Parathyroid adenoma (tissue), 2 donors: ENCODE measurements around the gene GMPS.
"Not testable (repeated sequence)": the region's sequence is repeated elsewhere in the genome, so short reads cannot be mapped to it uniquely, and the experiment has no call there.

Experiments used
- H2AFZ ChIP-seq: fragments of 300-600 bp; sonication (generic); one replicate; pipeline ENCODE4 v1.7.0; 2017; ENCODE audit warnings: antibody characterized with exemption, mild to moderate bottlenecking
- H3K27ac ChIP-seq: fragments of 300-600 bp; sonication (generic); one replicate; pipeline ENCODE4 v1.7.0; 2017
- H3K27me3 ChIP-seq: fragments of 300-600 bp; sonication (generic); one replicate; pipeline ENCODE4 v1.7.0; 2017; ENCODE audit warnings: low read length; ENCODE audit not compliant: control insufficient read depth, insufficient read depth
- H3K36me3 ChIP-seq: fragments of 300-600 bp; sonication (generic); one replicate; pipeline ENCODE4 v1.7.0; 2017; ENCODE audit warnings: low read length; ENCODE audit not compliant: control insufficient read depth, insufficient read depth
- H3K4me1 ChIP-seq: fragments of 300-600 bp; sonication (generic); one replicate; pipeline ENCODE4 v1.7.0; 2017; ENCODE audit warnings: control low read depth
- H3K4me2 ChIP-seq: fragments of 300-600 bp; sonication (generic); one replicate; pipeline ENCODE4 v1.7.0; 2017; ENCODE audit warnings: low read length
- H3K4me3 ChIP-seq: fragments of 300-600 bp; sonication (generic); one replicate; pipeline ENCODE4 v1.7.0; 2017; ENCODE audit warnings: low read depth, low read length
- H3K79me2 ChIP-seq: fragments of 300-600 bp; sonication (generic); one replicate; pipeline ENCODE4 v1.7.0; 2017; ENCODE audit warnings: control low read depth
- H3K9ac ChIP-seq: fragments of 300-600 bp; sonication (generic); one replicate; pipeline ENCODE4 v1.7.0; 2017; ENCODE audit warnings: mild to moderate bottlenecking
- H3K9me3 ChIP-seq: fragments of 300-600 bp; sonication (generic); one replicate; pipeline ENCODE4 v1.7.0; 2017; ENCODE audit warnings: low read length; ENCODE audit not compliant: control insufficient read depth
- CTCF ChIP-seq: fragments of 300-600 bp; sonication (generic); IDR thresholded peaks from one replicate; pipeline ENCODE4 v1.7.0; 2017; ENCODE audit warnings: antibody characterized with exemption, mild to moderate bottlenecking
- donor health status: primary hyperparathyroidism.

The GMPS gene

GRCh38 chr3:155870133-155870944 lies at the start of gene GMPS:
Gene GMPS (plus strand): TSS chr3:155870650. CDS start chr3:155870871, 221 bp downstream.
- H3K4me2 ChIP-seq: peak within 1 kb of the TSS; percentile 73

GRCh38 chr3:155828490-155829098 lies 41.9 kb upstream of the GMPS start:
- H3K4me1 ChIP-seq, H3K4me2 ChIP-seq, H3K9me3 ChIP-seq, H3K79me2 ChIP-seq, H3K36me3 ChIP-seq, H3K27me3 ChIP-seq, H3K4me3 ChIP-seq, H2AFZ ChIP-seq, H3K27ac ChIP-seq, H3K9ac ChIP-seq: not testable (repeated sequence)

More at GRCh38 chr3:155870133-155870944, at the start of gene GMPS:
- TF ChIP-seq CTCF: peak; percentile 56
- H3K79me2 ChIP-seq: peaks cover 20% of the 10 kb centered on the region
- no peaks in the 10 kb centered on the region for H3K4me1 ChIP-seq
- H3K36me3 ChIP-seq: no peaks in the 10 kb centered on the region
- peak within 1 kb of the TSS; percentile 87 for H3K9ac ChIP-seq
- H3K27me3 ChIP-seq: no peaks in the 10 kb centered on the region
- peak within 1 kb of the TSS; percentile 98 for H2AFZ ChIP-seq
- peak within 1 kb of the TSS; percentile 94 for H3K27ac ChIP-seq
- no peaks in the 10 kb centered on the region for H3K9me3 ChIP-seq
- peak within 1 kb of the TSS; percentile 90 for H3K4me3 ChIP-seq

GRCh38 chr3:155835341-155836071 lies 34.9 kb upstream of the GMPS start:
- Histone ChIP-seq H3K36me3 (no peaks in the 10 kb centered on the region), H3K27ac (no peak overlapping the region)
- TF ChIP-seq CTCF: no peak

GRCh38 chr3:155843569-155843968 lies 26.9 kb upstream of the GMPS start:
- Histone ChIP-seq H3K27ac (no peak overlapping the region), H2AFZ (no peak overlapping the region), H3K27me3 (no peaks in the 10 kb centered on the region), H3K36me3 (no peaks in the 10 kb centered on the region), H3K9ac (no peak overlapping the region), H3K4me2 (no peak overlapping the region), H3K4me3 (no peak overlapping the region), H3K9me3 (no peaks in the 10 kb centered on the region), H3K4me1 (no peaks in the 10 kb centered on the region), H3K79me2 (peaks cover 9% of the 10 kb centered on the region)
- TF ChIP-seq CTCF: no peak

More at GRCh38 chr3:155835341-155836071, 34.9 kb upstream of the GMPS start:
- Histone ChIP-seq H3K4me3 (no peak overlapping the region), H3K79me2 (peaks cover 6% of the 10 kb centered on the region), H3K4me1 (no peaks in the 10 kb centered on the region), H3K9ac (no peak overlapping the region), H2AFZ (no peak overlapping the region), H3K27me3 (no peaks in the 10 kb centered on the region), H3K9me3 (no peaks in the 10 kb centered on the region), H3K4me2 (no peak overlapping the region)

- no peaks in the 10 kb centered on the region for H3K27me3 ChIP-seq
- no peak overlapping the region for H3K27ac ChIP-seq
- H3K9ac ChIP-seq: no peak overlapping the region
- H2AFZ ChIP-seq: no peak overlapping the region
- H3K36me3 ChIP-seq: no peaks in the 10 kb centered on the region
- no peak overlapping the region for H3K4me3 ChIP-seq
- H3K79me2 ChIP-seq: peaks cover 20% of the 10 kb centered on the region
- no peak for TF ChIP-seq CTCF
- no peak overlapping the region for H3K4me2 ChIP-seq
- H3K9me3 ChIP-seq: no peaks in the 10 kb centered on the region
- peaks cover 3% of the 10 kb centered on the region for H3K4me1 ChIP-seq
Measured at GRCh38 chr3:155846119-155846518, 24.3 kb upstream of the GMPS start.
